ENCODE data around the gene KCNJ16.
A peak's percentile ranks its signal among the peaks of the same experiment; 100 is the strongest.

KCNJ16 gene

DNA sequence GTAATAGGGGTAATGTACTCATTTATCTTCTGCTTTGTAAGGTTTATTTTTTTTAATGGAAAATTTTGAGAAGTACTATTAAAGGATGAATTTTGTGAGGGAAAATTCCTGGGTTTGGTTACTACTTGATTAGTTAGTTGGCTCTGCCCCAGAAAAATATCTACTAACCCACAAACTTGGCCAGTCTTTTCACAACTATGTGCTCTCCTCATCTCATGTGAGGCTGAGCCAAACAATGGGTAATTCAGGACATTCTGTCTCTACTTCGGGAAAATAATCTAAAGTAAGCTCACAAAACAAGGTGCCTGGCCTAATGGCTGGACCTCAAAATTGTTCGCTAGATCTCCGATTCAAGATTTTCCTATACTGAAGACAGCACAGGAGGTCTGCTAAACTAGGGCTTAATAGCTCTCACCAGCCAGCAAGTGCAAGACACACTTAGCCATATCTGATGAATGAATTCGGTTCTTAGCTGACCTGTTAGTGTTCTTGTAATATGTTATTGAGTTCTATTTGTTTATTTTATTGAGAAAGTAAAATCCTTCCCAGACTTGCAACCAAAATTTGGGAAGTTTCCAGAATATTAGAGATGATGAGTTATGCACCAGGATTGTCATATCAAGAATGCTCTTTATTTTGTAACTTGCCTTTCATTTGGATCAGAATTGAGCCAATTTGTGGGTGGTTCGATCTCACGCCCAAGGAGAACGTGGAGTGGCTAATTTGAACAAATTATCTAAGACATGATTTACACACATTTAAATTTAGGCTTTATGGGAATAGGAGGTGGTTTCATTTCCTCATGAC is 5.7 kb downstream of the KCNJ16 start:
- TF ChIP-seq, protein P1, sequence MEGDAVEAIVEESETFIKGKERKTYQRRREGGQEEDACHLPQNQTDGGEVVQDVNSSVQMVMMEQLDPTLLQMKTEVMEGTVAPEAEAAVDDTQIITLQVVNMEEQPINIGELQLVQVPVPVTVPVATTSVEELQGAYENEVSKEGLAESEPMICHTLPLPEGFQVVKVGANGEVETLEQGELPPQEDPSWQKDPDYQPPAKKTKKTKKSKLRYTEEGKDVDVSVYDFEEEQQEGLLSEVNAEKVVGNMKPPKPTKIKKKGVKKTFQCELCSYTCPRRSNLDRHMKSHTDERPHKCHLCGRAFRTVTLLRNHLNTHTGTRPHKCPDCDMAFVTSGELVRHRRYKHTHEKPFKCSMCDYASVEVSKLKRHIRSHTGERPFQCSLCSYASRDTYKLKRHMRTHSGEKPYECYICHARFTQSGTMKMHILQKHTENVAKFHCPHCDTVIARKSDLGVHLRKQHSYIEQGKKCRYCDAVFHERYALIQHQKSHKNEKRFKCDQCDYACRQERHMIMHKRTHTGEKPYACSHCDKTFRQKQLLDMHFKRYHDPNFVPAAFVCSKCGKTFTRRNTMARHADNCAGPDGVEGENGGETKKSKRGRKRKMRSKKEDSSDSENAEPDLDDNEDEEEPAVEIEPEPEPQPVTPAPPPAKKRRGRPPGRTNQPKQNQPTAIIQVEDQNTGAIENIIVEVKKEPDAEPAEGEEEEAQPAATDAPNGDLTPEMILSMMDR (IDR thresholded peaks at IDR 0.05; ENCODE audit: low read length, missing control alignments), result no peak
- peak; percentile 49 for DNase-seq (ENCODE audit: low read depth)
- H3K4me3 ChIP-seq (replicated peaks; ENCODE audit: low read depth, low read length), result no peak overlapping the region

DNA sequence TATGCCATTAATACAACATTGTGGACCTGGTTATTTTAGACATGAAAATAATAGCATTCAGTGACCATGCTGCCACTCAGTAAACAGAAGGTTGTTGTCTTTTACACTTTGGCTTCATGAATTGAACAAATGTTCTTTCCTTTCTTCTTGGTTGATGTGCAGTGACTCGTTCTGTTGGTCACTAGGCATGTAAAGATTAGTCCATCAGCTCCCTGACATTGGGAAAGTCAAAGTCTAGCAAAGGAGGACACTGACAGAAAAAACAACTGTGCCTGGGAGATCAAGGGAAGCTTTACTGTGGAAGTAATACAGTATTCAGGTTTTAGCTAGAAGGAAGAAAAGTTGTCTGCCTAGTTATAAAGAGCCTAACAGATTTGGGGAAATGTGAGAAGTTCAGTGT is 6.9 kb downstream of the KCNJ16 start:
- no peak for DNase-seq (ENCODE audit: low read depth)
- TF ChIP-seq, protein P1 (IDR thresholded peaks at IDR 0.05; ENCODE audit: low read length, missing control alignments), result no peak
- H3K4me3 ChIP-seq (replicated peaks; ENCODE audit: low read depth, low read length), result no peak overlapping the region

DNA sequence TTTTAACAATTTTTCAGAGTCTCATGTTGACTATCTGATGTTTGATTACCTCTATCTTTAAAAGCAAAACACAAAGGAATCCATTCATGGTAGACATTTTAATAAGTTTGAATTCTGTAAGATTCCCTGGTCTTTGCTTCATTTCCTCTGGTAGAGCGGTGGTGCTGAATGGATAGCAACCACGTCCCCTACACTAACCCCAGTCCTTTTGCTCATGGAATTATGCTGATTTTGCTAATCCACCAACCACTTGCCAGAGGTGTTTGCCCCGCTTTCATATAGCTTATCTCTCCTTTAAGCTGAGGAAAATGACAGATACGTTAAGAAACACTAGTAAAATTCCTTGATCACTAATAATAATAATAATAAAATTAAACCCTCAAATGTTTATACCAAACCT is 9.5 kb downstream of the KCNJ16 start:
- DNase-seq (ENCODE audit: low read depth), result peak; percentile 24
- H3K4me3 ChIP-seq (replicated peaks; ENCODE audit: low read depth, low read length), result no peak overlapping the region
- TF ChIP-seq, protein P1 (IDR thresholded peaks at IDR 0.05; ENCODE audit: low read length, missing control alignments), result no peak

DNA sequence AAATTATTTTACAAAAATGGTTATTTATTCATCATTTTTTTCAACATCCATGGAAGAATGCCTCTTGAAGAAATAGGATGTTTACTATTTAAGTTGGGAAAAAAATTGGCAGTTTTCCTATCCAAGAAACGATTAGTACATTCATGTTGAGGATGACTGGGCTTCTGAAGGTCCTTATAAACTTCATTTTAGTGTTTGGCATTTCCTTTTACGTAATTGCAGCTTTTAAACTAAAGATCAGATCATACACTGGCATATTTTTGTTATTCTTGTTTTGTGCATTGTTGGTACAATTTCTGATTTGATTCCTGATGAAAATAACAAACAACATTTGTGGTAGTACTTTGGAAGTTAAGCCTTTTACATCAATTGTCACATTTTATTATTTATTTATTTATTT is 11.5 kb downstream of the KCNJ16 start:
- TF ChIP-seq, protein P1 (IDR thresholded peaks at IDR 0.05; ENCODE audit: low read length, missing control alignments), result no peak
- no peak overlapping the region for H3K4me3 ChIP-seq (replicated peaks; ENCODE audit: low read depth, low read length)
- DNase-seq (ENCODE audit: low read depth), result peak; percentile 29

DNA sequence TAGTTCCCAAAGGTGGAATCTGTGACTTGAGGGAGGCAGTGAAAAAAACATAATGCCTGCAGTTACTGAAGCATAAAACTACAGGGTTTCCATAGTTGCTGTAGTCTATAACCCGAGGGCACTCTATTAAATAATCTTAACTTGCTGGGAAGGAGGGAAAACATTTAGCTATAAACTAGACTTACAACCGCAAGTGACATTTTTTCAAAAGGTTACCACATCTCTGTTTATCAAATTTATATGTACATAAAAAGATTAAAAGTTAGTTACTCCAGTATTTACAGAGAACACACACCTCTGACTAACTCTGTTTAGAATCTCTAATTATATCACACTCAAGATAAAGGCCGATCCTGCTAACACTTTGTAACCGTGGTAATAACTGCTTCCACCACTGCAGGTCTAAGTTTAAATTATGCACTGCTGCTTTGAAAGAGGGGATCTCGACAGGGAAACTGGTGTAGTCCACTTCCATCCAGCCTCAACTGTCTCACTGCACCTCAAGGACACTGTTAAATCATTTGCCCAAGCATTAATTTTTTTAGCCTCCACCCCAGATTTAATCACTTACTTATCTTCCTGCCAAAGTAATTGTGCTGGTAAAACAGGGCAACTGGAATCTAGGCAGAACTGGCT is 14.6 kb downstream of the KCNJ16 start:
- DNase-seq (ENCODE audit: low read depth), result no peak
- TF ChIP-seq, protein P1 (IDR thresholded peaks at IDR 0.05; ENCODE audit: low read length, missing control alignments), result no peak
- H3K4me3 ChIP-seq (replicated peaks; ENCODE audit: low read depth, low read length), result no peak overlapping the region

DNA sequence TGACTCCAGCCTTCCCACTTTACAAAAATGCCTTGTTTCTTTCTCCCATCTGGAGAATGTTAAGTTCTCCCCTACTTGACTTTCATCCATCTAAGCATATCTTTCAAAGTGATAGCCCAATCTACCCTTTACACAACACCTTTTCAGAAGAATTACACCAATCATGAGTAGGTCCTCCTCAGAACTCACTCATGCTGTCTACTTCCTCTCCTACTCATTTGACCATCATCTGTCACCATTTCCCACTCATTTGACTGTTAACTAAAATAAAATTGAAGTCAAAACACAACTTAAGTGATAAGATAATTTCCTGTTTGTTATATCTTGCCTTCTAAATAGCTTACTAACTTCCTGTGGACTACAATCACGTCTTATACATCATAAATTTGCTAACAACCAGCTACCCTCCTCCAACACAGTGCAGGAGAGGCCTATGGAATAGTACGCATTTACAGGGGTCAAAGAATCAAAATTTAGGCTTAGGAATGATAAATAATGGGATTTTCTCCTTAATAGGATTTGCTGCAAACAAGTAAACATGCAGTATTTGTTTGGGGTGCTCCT is 16.1 kb downstream of the KCNJ16 start:
- no peak for DNase-seq (ENCODE audit: low read depth)
- TF ChIP-seq, protein P1 (IDR thresholded peaks at IDR 0.05; ENCODE audit: low read length, missing control alignments), result no peak
- no peak overlapping the region for H3K4me3 ChIP-seq (replicated peaks; ENCODE audit: low read depth, low read length)
